ENCODE results near the gene CRYBG2. TPM values are rescaled to one million over a fixed set of nuclear protein-coding genes. Genes with fewer than 3 reads are reported as not detected.

Gene CRYBG2
- total RNA-seq, 1 experiment from 2014 or later: 21.1 TPM

DNA sequence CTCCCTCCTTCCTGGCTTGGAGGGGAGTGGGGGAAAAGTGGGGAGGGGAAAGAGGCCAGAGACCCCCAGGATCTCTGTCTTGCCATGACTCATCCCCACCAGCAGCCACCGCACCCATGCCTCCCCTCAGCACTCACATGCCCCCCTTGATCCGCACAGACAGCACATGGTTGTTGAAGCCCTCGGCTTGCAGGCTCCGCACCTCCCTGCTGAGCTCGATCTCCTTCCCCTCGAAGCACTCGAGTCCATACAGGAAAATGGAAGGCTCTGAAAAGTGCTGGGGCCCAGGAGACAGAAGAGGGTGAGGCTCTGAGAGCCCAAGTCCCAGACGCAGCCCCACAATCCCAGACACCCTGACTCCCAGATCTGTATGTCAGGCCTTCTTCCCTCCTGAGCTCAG, 25.3 kb downstream of the CRYBG2 start (continued):
- TF ChIP-seq, protein P1, sequence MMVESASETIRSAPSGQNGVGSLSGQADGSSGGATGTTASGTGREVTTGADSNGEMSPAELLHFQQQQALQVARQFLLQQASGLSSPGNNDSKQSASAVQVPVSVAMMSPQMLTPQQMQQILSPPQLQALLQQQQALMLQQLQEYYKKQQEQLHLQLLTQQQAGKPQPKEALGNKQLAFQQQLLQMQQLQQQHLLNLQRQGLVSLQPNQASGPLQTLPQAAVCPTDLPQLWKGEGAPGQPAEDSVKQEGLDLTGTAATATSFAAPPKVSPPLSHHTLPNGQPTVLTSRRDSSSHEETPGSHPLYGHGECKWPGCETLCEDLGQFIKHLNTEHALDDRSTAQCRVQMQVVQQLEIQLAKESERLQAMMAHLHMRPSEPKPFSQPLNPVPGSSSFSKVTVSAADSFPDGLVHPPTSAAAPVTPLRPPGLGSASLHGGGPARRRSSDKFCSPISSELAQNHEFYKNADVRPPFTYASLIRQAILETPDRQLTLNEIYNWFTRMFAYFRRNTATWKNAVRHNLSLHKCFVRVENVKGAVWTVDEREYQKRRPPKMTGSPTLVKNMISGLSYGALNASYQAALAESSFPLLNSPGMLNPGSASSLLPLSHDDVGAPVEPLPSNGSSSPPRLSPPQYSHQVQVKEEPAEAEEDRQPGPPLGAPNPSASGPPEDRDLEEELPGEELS (CRISPR knock-in tag; IDR thresholded peaks at IDR 0.05): no peak
- no peak for TF ChIP-seq SOX15 (CRISPR knock-in tag; IDR thresholded peaks at IDR 0.05)
- TF ChIP-seq, protein P2, sequence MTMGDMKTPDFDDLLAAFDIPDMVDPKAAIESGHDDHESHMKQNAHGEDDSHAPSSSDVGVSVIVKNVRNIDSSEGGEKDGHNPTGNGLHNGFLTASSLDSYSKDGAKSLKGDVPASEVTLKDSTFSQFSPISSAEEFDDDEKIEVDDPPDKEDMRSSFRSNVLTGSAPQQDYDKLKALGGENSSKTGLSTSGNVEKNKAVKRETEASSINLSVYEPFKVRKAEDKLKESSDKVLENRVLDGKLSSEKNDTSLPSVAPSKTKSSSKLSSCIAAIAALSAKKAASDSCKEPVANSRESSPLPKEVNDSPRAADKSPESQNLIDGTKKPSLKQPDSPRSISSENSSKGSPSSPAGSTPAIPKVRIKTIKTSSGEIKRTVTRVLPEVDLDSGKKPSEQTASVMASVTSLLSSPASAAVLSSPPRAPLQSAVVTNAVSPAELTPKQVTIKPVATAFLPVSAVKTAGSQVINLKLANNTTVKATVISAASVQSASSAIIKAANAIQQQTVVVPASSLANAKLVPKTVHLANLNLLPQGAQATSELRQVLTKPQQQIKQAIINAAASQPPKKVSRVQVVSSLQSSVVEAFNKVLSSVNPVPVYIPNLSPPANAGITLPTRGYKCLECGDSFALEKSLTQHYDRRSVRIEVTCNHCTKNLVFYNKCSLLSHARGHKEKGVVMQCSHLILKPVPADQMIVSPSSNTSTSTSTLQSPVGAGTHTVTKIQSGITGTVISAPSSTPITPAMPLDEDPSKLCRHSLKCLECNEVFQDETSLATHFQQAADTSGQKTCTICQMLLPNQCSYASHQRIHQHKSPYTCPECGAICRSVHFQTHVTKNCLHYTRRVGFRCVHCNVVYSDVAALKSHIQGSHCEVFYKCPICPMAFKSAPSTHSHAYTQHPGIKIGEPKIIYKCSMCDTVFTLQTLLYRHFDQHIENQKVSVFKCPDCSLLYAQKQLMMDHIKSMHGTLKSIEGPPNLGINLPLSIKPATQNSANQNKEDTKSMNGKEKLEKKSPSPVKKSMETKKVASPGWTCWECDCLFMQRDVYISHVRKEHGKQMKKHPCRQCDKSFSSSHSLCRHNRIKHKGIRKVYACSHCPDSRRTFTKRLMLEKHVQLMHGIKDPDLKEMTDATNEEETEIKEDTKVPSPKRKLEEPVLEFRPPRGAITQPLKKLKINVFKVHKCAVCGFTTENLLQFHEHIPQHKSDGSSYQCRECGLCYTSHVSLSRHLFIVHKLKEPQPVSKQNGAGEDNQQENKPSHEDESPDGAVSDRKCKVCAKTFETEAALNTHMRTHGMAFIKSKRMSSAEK (CRISPR knock-in tag; IDR thresholded peaks at IDR 0.05; ENCODE audit: borderline replicate concordance): no peak
- TF ChIP-seq RELA (CRISPR knock-in tag; IDR thresholded peaks at IDR 0.05; ENCODE audit: borderline replicate concordance): no peak
- TF ChIP-seq, protein P3, sequence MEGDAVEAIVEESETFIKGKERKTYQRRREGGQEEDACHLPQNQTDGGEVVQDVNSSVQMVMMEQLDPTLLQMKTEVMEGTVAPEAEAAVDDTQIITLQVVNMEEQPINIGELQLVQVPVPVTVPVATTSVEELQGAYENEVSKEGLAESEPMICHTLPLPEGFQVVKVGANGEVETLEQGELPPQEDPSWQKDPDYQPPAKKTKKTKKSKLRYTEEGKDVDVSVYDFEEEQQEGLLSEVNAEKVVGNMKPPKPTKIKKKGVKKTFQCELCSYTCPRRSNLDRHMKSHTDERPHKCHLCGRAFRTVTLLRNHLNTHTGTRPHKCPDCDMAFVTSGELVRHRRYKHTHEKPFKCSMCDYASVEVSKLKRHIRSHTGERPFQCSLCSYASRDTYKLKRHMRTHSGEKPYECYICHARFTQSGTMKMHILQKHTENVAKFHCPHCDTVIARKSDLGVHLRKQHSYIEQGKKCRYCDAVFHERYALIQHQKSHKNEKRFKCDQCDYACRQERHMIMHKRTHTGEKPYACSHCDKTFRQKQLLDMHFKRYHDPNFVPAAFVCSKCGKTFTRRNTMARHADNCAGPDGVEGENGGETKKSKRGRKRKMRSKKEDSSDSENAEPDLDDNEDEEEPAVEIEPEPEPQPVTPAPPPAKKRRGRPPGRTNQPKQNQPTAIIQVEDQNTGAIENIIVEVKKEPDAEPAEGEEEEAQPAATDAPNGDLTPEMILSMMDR (IDR thresholded peaks at IDR 0.05): no peak

DNA sequence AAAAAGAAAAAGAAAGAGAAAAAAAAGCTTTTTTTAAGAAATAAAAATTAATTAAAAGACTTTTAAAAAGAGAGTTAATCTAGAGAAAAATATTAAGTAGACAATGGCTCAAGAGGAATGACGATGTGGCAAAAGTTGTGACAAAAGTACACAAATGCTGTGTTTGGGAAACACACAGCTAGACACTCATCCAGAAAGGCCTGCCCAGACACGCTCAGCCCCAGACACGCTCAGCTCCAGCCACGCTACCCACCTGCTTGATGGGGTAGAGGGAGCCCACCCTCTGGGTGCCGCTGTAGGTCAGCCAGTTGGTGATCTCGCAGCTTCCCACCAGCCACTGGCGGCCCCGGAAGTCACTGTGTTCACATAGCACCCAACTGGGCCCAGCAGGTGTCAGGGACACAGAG, 26.0 kb downstream of the CRYBG2 start:
- Mint-ChIP-seq H3K36me3 (peaks cover 29% of the 10 kb centered on the region), H3K9me3 (no peaks in the 10 kb centered on the region), H3K27ac (peak overlapping the region; percentile 72; the same call in 1 of the 2 replicates), H3K4me3 (no peak overlapping the region), H3K4me1 (no peaks in the 10 kb centered on the region), H3K27me3 (ENCODE audit: low read depth) (no peaks in the 10 kb centered on the region)
- no peak for ATAC-seq
- ChIA-PET POLR2A (no interaction called here), CTCF (interaction anchor here (0.6 to 2.0 kb wide), 6 partner anchors 16 to 183 kb away, joined by 3 to 6 read pairs (median 4); no protein-coding TSS in a partner anchor)
- no peak for DNase-seq (ENCODE audit: low spot score)
- TF ChIP-seq FOXK1 (CRISPR knock-in tag; IDR thresholded peaks at IDR 0.05) (no peak), EMX1 (CRISPR knock-in tag; IDR thresholded peaks at IDR 0.05) (no peak), GTF2I (CRISPR knock-in tag; conservative IDR thresholded peaks at IDR 0.05) (no peak), ZBTB21 (CRISPR knock-in tag; IDR thresholded peaks at IDR 0.05; ENCODE audit: borderline replicate concordance) (no peak), ZNF121 (CRISPR knock-in tag; IDR thresholded peaks at IDR 0.05) (no peak), IRF2 (CRISPR knock-in tag; IDR thresholded peaks at IDR 0.05; ENCODE audit: borderline replicate concordance, low read depth) (no peak), NR1H2 (CRISPR knock-in tag; IDR thresholded peaks at IDR 0.05) (no peak)
- TF ChIP-seq, protein P4, sequence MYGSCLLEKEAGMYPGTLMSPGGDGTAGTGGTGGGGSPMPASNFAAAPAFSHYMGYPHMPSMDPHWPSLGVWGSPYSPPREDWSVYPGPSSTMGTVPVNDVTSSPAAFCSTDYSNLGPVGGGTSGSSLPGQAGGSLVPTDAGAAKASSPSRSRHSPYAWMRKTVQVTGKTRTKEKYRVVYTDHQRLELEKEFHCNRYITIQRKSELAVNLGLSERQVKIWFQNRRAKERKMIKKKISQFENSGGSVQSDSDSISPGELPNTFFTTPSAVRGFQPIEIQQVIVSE (CRISPR knock-in tag; IDR thresholded peaks at IDR 0.05; ENCODE audit: borderline replicate concordance): no peak
- TF ChIP-seq, protein P5, sequence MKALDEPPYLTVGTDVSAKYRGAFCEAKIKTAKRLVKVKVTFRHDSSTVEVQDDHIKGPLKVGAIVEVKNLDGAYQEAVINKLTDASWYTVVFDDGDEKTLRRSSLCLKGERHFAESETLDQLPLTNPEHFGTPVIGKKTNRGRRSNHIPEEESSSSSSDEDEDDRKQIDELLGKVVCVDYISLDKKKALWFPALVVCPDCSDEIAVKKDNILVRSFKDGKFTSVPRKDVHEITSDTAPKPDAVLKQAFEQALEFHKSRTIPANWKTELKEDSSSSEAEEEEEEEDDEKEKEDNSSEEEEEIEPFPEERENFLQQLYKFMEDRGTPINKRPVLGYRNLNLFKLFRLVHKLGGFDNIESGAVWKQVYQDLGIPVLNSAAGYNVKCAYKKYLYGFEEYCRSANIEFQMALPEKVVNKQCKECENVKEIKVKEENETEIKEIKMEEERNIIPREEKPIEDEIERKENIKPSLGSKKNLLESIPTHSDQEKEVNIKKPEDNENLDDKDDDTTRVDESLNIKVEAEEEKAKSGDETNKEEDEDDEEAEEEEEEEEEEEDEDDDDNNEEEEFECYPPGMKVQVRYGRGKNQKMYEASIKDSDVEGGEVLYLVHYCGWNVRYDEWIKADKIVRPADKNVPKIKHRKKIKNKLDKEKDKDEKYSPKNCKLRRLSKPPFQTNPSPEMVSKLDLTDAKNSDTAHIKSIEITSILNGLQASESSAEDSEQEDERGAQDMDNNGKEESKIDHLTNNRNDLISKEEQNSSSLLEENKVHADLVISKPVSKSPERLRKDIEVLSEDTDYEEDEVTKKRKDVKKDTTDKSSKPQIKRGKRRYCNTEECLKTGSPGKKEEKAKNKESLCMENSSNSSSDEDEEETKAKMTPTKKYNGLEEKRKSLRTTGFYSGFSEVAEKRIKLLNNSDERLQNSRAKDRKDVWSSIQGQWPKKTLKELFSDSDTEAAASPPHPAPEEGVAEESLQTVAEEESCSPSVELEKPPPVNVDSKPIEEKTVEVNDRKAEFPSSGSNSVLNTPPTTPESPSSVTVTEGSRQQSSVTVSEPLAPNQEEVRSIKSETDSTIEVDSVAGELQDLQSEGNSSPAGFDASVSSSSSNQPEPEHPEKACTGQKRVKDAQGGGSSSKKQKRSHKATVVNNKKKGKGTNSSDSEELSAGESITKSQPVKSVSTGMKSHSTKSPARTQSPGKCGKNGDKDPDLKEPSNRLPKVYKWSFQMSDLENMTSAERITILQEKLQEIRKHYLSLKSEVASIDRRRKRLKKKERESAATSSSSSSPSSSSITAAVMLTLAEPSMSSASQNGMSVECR (CRISPR knock-in tag; IDR thresholded peaks at IDR 0.05; ENCODE audit: borderline replicate concordance): no peak
- TF ChIP-seq, protein P6, sequence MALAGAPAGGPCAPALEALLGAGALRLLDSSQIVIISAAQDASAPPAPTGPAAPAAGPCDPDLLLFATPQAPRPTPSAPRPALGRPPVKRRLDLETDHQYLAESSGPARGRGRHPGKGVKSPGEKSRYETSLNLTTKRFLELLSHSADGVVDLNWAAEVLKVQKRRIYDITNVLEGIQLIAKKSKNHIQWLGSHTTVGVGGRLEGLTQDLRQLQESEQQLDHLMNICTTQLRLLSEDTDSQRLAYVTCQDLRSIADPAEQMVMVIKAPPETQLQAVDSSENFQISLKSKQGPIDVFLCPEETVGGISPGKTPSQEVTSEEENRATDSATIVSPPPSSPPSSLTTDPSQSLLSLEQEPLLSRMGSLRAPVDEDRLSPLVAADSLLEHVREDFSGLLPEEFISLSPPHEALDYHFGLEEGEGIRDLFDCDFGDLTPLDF (CRISPR knock-in tag; IDR thresholded peaks at IDR 0.05): no peak
- TF ChIP-seq, protein P7, sequence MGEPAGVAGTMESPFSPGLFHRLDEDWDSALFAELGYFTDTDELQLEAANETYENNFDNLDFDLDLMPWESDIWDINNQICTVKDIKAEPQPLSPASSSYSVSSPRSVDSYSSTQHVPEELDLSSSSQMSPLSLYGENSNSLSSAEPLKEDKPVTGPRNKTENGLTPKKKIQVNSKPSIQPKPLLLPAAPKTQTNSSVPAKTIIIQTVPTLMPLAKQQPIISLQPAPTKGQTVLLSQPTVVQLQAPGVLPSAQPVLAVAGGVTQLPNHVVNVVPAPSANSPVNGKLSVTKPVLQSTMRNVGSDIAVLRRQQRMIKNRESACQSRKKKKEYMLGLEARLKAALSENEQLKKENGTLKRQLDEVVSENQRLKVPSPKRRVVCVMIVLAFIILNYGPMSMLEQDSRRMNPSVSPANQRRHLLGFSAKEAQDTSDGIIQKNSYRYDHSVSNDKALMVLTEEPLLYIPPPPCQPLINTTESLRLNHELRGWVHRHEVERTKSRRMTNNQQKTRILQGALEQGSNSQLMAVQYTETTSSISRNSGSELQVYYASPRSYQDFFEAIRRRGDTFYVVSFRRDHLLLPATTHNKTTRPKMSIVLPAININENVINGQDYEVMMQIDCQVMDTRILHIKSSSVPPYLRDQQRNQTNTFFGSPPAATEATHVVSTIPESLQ (CRISPR knock-in tag; IDR thresholded peaks at IDR 0.05): no peak
- TF ChIP-seq, protein P8, sequence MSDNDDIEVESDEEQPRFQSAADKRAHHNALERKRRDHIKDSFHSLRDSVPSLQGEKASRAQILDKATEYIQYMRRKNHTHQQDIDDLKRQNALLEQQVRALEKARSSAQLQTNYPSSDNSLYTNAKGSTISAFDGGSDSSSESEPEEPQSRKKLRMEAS (CRISPR knock-in tag; IDR thresholded peaks at IDR 0.05): no peak
- TF ChIP-seq, protein P9, sequence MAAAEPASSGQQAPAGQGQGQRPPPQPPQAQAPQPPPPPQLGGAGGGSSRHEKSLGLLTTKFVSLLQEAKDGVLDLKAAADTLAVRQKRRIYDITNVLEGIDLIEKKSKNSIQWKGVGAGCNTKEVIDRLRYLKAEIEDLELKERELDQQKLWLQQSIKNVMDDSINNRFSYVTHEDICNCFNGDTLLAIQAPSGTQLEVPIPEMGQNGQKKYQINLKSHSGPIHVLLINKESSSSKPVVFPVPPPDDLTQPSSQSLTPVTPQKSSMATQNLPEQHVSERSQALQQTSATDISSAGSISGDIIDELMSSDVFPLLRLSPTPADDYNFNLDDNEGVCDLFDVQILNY (CRISPR knock-in tag; IDR thresholded peaks at IDR 0.05): no peak

Measured in WTC11 (cell line).